GM18873 (cell line): ENCODE results near the gene ZNF141.
"Not testable (repeated sequence)": the region's sequence is repeated elsewhere in the genome, so short reads cannot be mapped to it uniquely, and the experiment has no call there.

ENCODE experiments used
- ATAC-seq: cut with Tn5 transposase; IDR thresholded peaks from one replicate; pipeline ENCODE4 v1.9.1; 2021; ENCODE audit warnings: mild to moderate bottlenecking, moderate library complexity, moderate number of reproducible peaks; ENCODE audit not compliant: unreplicated experiment, low FRiP score

The ZNF141 gene

DNA sequence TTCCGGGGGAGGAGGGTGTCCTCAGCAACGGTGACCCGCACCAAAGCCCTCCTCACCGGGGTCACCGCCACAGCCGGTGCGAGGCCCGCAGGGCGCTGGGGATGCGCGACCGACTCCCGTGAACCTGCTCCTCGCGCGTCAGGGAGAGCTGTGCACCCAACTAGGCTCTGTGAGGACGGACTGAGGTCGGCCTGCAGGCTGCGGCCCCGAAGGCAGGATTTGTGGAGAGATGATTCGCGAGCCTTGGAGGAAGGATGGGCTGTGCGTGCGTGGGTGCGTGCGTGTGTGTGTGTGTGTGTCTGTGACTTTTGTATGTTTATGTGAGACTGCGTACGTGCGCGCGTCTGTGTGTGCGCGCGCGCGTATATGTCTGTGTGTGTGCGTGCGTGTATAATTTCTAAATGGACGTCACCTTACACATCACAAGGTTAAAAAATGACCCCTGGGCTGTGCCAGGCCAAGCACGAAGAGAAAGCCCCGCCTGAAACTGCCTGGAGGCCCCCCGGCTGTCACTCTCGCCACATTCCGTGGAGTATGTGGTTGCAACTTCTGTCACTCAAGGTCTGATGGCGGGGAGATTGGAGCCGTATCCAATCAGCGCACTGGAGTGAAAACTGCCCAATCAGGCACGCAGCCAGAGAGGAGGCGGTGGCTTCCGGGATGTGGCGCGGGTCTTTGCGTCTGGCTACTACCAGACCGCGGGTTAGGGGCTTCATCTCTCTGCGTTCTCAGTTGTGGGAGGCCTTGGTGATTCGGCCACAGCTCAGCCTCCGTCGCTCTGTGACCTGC is at the start of gene ZNF141:
ZNF141 (plus strand) TSS at position 672 of the 789 bp plus-strand sequence. CDS start 170 bp downstream, outside the sequence.
- ATAC-seq: peak; percentile 99

DNA sequence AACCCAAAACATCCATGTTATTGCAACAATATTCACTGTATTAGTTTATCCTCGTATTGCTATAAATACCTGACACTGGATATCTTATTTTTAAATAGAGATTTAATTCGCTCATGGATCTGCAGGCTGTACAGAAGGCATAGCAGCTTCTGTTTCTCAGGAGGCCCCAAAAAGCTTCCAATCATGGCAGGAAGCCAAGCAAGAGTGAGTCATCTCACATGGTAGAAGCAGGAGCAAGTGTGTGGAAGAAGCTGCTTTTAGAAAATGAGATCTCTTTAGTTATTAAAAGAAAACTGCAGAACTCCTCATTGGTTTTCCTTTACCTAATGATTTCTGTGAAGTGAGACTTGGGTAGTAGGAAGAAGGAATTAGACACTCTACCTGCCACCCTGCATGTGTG is 48.7 kb upstream of the ZNF141 start:
- no peak for ATAC-seq

DNA sequence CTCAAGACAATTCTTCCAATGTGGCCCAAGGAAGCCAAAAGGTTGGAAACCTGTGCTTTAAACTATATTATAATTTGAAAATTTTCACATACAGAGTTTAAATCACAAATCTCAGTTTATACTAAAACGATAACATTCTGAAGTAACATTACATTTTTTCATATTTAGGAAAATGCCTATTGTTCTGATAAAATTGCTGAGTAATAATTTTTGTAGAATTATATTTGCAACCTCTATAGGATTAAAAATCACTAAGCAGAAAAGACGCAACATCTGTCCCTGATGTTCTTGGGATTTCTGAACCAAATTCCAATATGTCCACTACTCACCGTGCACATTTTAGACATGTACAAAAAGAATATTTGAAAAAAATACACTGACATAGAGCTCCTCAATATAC is 42.9 kb upstream of the ZNF141 start:
- no peak for ATAC-seq

GRCh38 chr4:302381-302780 is 35.2 kb upstream of the ZNF141 start:
- ATAC-seq: no peak

DNA sequence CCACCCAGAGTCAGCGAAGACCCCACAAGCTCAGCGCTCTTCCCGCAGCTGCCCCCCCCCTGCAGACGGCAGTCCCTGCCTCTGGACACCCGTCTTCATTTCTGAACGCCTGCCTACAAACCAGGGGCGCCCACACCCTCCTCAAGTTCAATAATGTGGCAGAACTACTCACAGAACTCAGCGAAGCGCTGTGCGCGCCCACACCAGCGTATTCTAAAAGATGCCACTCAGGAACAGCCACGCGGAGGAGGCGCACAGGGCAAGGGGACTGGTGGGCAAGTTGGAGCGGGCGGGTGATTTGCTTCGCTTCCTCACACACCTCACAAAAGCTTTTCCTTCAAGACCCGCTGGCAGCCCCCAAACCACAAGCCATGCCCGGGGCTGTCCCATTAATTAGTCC is 33.1 kb upstream of the ZNF141 start:
- ATAC-seq: not testable (repeated sequence)

GRCh38 chr4:304969-305680 is 32.5 kb upstream of the ZNF141 start, which contains the start of gene ZNF732:
ZNF732 (minus strand) TSS chr4:305474; CDS start chr4:305310, 164 bp downstream.
- ATAC-seq: no peak

- ATAC-seq: no peak
These were observed 31.1 kb upstream of the ZNF141 start for GRCh38 chr4:306551-306961.

DNA sequence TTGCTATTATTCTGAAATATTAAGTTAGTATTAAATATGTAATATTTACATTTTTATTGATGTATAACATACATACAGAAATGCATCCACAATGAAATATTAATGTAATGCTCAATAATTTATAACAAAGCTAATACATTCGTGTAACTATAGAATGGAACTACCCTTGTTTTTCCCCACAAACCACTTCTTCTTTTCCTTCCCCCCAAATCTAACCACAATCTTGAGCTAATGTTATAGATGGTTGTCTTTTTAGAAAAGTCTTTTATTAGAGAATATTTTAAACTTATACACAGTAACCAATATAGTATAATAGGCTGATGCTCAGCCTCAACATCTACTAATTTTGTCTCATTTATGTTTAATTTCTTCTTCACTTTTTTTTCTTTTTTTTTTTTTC is 27.8 kb upstream of the ZNF141 start:
- ATAC-seq: no peak

GRCh38 chr4:314296-314903 is 23.2 kb upstream of the ZNF141 start:
- no peak for ATAC-seq

- no peak for ATAC-seq
These were observed 8.9 kb upstream of the ZNF141 start for GRCh38 chr4:328729-329128.

DNA sequence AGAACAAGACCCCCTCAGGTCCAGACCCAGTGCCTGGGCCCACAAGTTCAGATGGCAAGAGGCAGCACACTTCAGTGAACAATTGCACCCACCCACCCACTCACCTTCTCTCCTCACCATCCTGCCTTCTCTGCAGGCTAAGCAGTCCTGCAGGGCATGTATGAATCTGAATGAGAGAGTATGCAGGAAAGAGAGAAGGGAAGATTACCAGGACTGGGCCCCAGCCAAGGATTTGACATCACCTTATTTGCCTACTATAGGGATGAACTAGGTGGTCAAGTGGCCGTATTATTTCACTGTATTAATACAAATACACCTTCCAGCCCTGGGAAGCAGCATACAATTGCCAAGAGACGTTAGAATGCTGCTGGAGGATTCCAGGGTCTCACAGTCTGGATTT is 2.1 kb upstream of the ZNF141 start:
- no peak for ATAC-seq

GRCh38 chr4:336099-336892 is 1.3 kb upstream of the ZNF141 start:
- no peak for ATAC-seq

DNA sequence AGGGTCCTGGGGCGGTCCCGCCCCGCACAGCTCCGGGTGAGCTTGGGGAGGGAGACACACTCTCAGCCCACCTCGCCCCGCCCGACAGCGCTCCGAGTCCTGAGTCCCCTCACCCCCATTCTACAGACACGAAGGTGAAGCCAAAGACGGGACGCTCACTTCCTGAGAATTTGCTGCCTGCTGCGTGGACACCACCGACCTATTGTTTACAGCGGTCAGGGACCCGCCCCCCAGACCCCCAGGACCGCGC is 796 bp upstream of the ZNF141 start:
- no peak for ATAC-seq

- ATAC-seq: peak; percentile 13
These were observed 531 bp downstream of the ZNF141 start for GRCh38 chr4:337932-338758.

DNA sequence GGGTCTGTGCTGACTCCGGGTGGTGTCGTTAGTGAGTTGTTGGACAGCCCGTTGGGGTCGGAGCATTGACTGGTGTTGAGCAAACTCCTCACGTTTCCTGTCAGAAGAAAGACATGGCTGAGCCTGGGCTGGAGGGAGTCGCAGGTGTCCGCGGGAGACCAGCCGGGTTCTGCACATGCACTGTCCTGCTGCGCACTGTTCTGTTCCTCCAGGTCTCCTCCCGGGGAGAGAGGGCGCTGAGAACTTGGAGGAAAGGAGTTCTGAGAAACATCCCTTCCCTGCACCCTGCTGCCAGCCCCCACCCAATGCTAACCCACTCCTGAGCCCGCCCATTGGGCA is 1.1 kb downstream of the ZNF141 start:
- no peak for ATAC-seq

DNA sequence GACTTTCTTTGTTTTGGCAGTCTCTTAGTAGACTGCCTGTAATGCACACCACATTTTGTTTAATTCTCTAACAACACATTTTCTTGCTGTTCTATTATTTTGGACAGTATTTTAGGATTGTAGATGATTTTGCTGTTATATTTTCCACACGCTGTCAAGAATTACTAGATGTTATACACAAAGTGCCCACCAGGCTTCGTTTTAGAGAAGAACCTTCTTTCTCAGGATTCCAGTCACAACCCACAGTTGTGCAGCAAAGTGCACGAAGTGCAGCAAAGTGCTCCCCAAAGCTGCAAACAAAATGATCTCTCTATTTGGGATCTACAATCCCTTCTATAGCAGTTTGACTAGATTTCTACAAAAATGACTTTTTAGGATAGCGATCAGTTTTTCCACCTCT is 2.4 kb downstream of the ZNF141 start:
- no peak for ATAC-seq

DNA sequence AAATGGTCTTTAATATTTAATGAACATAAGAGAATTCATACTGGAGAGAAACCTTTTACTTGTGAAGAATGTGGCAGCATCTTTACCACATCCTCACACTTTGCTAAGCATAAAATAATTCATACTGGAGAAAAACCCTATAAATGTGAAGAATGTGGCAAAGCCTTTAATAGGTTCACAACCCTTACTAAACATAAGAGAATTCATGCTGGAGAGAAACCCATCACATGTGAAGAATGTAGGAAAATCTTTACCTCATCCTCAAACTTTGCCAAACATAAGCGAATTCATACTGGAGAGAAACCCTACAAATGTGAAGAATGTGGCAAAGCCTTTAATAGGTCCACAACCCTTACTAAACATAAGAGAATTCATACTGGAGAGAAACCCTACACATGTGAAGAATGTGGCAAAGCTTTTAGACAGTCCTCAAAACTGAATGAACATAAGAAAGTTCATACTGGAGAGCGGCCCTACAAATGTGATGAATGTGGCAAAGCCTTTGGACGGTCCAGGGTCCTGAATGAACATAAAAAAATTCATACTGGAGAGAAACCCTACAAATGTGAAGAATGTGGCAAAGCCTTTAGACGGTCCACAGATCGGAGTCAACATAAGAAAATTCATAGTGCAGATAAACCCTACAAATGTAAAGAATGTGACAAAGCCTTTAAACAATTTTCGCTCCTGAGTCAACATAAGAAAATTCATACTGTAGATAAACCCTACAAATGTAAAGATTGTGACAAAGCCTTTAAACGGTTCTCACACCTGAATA is 35.6 kb downstream of the ZNF141 start:
- ATAC-seq: no peak

DNA sequence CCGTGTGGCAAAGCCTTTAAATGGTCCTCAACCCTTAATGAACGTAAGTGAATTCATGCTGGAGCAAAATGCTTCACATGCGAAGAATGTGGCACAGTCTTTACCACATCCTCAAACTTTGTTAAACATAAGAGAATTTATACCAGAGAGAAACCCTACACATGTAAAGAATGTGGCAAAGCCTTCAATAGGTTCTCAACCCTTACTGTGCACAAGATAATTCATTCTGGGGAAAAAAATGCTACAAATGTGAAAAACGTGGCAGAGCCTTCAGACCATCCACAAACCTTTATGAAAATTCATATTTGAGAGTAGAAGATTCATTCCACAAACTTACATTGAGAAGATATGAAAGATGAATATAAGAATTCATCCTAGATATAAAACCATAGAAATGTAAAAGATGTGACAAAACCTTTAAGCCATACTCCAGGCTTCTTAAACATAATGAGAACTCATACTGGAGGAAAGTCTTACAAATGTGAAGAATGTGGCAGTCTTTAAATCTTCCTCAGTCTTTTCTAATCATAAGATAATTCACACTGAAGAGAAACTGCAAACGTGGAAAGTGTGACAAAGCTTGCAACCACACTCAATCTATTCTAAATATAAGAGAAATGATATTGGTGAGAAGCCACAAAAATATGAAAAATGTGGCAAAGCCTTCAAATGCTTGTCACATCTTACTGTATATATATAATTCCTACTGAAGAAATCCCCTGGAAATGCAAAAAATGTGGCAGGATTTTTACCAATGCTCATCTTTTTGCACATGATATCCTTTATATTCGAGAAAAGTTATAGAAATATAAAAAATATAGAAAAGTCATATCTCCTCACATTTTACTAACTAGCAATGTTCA is 36.9 kb downstream of the ZNF141 start:
- no peak for ATAC-seq
